H1 (cell line): ENCODE results near the gene SRSF12. TPM values are rescaled to one million over a fixed set of nuclear protein-coding genes. Genes with fewer than 3 reads are reported as not detected.

Experiments
- BACH1 ChIP-seq: IDR thresholded peaks from 2 replicates; pipeline ENCODE4 v1.6.1; 2012; ENCODE audit warnings: low read length, improper control_type of control experiment
- SIX5 ChIP-seq: IDR thresholded peaks from 2 replicates; pipeline ENCODE4 v1.6.1; 2011; ENCODE audit warnings: mild to moderate bottlenecking, low read depth, low read length
- TBP ChIP-seq: IDR thresholded peaks from 2 replicates; pipeline ENCODE4 v1.6.1; 2011; ENCODE audit warnings: low read depth, low read length, improper control_type of control experiment
- polyA plus RNA-seq, 7 experiments: library from polyadenylated mRNA; depleted of rRNA in 3 of 7; stranded (reverse) in 5 of 7; unstranded in 2 of 7; fragments of >200 nt in 5 of 7; fragments of 200-250 nt in 2 of 7; gene quantifications; 1 replicate in 5 of 7; 2 replicates in 1 of 7; 4 replicates in 1 of 7; pipeline versions ENCODE4 v1.2.1 to v1.2.3, GENCODE V29; 2011 to 2013; ENCODE audit warnings: missing spikeins in 2 of 7, mixed read lengths in 2 of 7
- total RNA-seq: library from RNA; stranded (reverse); fragmentation: NEBNext Ultra II Directional; extraction: Animal tissue kit (Norgen Biotek cat#: 25700); gene quantifications from 2 replicates; pipeline ENCODE4 v1.2.1, GENCODE V29; 2021
- TF ChIP-seq, protein P1 (sequence below), 3 experiments: IDR thresholded peaks; 1 replicate in 2 of 3; 2 replicates in 1 of 3; pipeline versions ENCODE4 v1.5.1 to v1.6.1; 2011; ENCODE audit warnings: low read length in 3 of 3, mild to moderate bottlenecking in 3 of 3, inconsistent platforms in 2 of 3, low read depth in 1 of 3, moderate library complexity in 1 of 3; ENCODE audit not compliant: insufficient read depth in 1 of 3; ENCODE audit errors: control extremely low read depth in 1 of 3

The SRSF12 gene
- total and polyA plus RNA-seq, 2 of the 8 experiments (the other 6 are each of a cell fraction or from before 2014, with no cell fraction given), result 2.6 to 4.2 TPM

DNA sequence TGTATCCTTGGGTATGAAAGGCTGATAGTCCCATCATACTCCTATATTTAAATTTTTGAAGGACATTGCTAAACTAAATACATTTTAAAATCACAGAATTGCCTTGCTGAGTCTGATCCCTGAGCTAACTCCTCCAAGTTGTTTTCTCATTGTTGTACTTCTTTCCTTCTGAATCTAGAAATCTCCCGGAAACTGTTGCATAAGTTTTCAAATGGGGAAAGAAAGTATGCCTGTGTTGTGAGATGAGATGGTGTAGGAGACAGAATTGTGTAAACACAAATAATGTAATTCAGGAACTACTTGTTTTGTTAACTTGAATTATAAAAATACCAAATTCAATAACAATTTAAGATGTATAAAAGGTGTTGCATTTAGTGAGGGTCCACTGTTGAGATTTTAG is 30.0 kb downstream of the SRSF12 start (continued):
- TF ChIP-seq TBP (no peak), BACH1 (no peak), SIX5 (no peak)
- TF ChIP-seq, protein P1, sequence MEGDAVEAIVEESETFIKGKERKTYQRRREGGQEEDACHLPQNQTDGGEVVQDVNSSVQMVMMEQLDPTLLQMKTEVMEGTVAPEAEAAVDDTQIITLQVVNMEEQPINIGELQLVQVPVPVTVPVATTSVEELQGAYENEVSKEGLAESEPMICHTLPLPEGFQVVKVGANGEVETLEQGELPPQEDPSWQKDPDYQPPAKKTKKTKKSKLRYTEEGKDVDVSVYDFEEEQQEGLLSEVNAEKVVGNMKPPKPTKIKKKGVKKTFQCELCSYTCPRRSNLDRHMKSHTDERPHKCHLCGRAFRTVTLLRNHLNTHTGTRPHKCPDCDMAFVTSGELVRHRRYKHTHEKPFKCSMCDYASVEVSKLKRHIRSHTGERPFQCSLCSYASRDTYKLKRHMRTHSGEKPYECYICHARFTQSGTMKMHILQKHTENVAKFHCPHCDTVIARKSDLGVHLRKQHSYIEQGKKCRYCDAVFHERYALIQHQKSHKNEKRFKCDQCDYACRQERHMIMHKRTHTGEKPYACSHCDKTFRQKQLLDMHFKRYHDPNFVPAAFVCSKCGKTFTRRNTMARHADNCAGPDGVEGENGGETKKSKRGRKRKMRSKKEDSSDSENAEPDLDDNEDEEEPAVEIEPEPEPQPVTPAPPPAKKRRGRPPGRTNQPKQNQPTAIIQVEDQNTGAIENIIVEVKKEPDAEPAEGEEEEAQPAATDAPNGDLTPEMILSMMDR (IDR thresholded peaks at IDR 0.05; ENCODE audit: control extremely low read depth in 1 of 3, insufficient read depth in 1 of 3, low read depth in 1 of 3, low read length in 3 of 3), result no peak
